Astrocyte (in vitro differentiated cells and primary cell): ENCODE results near the gene LHFPL2. TPM values are rescaled to one million over a fixed set of nuclear protein-coding genes. Genes with fewer than 3 reads are reported as not detected.

Experiments used
- DNase-seq: peaks from one replicate; pipeline ENCODE4 v3.0.0-alpha.2; 2010; ENCODE audit warnings: low read depth
- FAIRE-seq: peaks from 2 replicates; lab custom pipeline; 2011; peaks lifted over from hg19 to GRCh38; lab: Jason Lieb, UNC
- H2AFZ ChIP-seq: 2 replicates; pipeline ENCODE4 v1.6.0; 2012; ENCODE audit warnings: low read depth, low read length, inconsistent platforms
- H3K27ac ChIP-seq: 2 replicates; pipeline ENCODE4 v1.5.1; 2011; ENCODE audit warnings: low read depth, low read length, inconsistent platforms
- H3K27me3 ChIP-seq: 2 replicates; pipeline ENCODE4 v1.6.0; 2011; ENCODE audit warnings: low read length, inconsistent platforms; ENCODE audit not compliant: insufficient read depth
- H3K36me3 ChIP-seq: 2 replicates; pipeline ENCODE4 v1.5.1; 2011; ENCODE audit warnings: low read length, inconsistent platforms; ENCODE audit not compliant: insufficient read depth
- H3K4me1 ChIP-seq: 2 replicates; pipeline ENCODE4 v1.5.1; 2011; ENCODE audit warnings: low read length, inconsistent platforms; ENCODE audit not compliant: insufficient read depth
- H3K4me2 ChIP-seq: 2 replicates; pipeline ENCODE4 v1.6.0; 2012; ENCODE audit warnings: low read length, inconsistent platforms
- H3K4me3 ChIP-seq: 2 replicates; pipeline ENCODE4 v1.5.1; 2011; ENCODE audit warnings: low read depth, mild to moderate bottlenecking, low read length, inconsistent platforms; ENCODE audit not compliant: insufficient read depth
- H3K79me2 ChIP-seq: 2 replicates; pipeline ENCODE4 v1.6.0; 2012; ENCODE audit warnings: mild to moderate bottlenecking, low read length, inconsistent platforms; ENCODE audit not compliant: insufficient read depth
- H3K9ac ChIP-seq: 2 replicates; pipeline ENCODE4 v1.6.0; 2012; ENCODE audit warnings: mild to moderate bottlenecking, low read length, inconsistent platforms
- H3K9me3 ChIP-seq: 2 replicates; pipeline ENCODE4 v1.5.1; 2012; ENCODE audit warnings: low read depth, mild to moderate bottlenecking, low read length, inconsistent platforms; ENCODE audit not compliant: insufficient read depth
- H4K20me1 ChIP-seq: 2 replicates; pipeline ENCODE4 v1.6.0; 2012; ENCODE audit warnings: low read length, inconsistent platforms; ENCODE audit not compliant: insufficient read depth
- H3K27ac Mint-ChIP-seq: one replicate; pipeline ENCODE4 v1.8.0; 2021; ENCODE audit warnings: mild to moderate bottlenecking, mixed read lengths; ENCODE audit not compliant: unreplicated experiment
- H3K27me3 Mint-ChIP-seq: one replicate; pipeline ENCODE4 v1.8.0; 2021; ENCODE audit warnings: low read depth, mixed read lengths; ENCODE audit not compliant: unreplicated experiment
- H3K36me3 Mint-ChIP-seq: one replicate; pipeline ENCODE4 v1.8.0; 2021; ENCODE audit warnings: low read depth, mixed read lengths; ENCODE audit not compliant: unreplicated experiment
- H3K4me1 Mint-ChIP-seq: one replicate; pipeline ENCODE4 v1.8.0; 2021; ENCODE audit warnings: low read depth, mixed read lengths; ENCODE audit not compliant: unreplicated experiment
- H3K4me3 Mint-ChIP-seq: one replicate; pipeline ENCODE4 v1.8.0; 2021; ENCODE audit warnings: mild to moderate bottlenecking, moderate library complexity, mixed read lengths; ENCODE audit not compliant: unreplicated experiment
- H3K9me3 Mint-ChIP-seq: one replicate; pipeline ENCODE4 v1.8.0; 2021; ENCODE audit warnings: mild to moderate bottlenecking, mixed read lengths; ENCODE audit not compliant: unreplicated experiment
- CTCF ChIP-seq: IDR thresholded peaks from 2 replicates; pipeline ENCODE4 v1.5.1; 2011; ENCODE audit warnings: low read depth, mild to moderate bottlenecking, inconsistent platforms, low read length, moderate library complexity; ENCODE audit not compliant: insufficient read depth
- EZH2 ChIP-seq: IDR thresholded peaks from 2 replicates; pipeline ENCODE4 v1.6.1; 2012; ENCODE audit warnings: mild to moderate bottlenecking, low read length, inconsistent platforms; ENCODE audit not compliant: insufficient read depth
- total RNA-seq: library from RNA; stranded (reverse); gene quantifications from 2 replicates; pipeline ENCODE4 v1.2.1, GENCODE V29; 2021

LHFPL2 gene
- total RNA-seq, 1 donor from 2014 or later = 17.0 TPM

GRCh38 chr5:78521455-78521854 lies 127.1 kb downstream of the LHFPL2 start:
- no peaks in the 10 kb centered on the region for H3K27me3 ChIP-seq
- no peaks in the 10 kb centered on the region for H3K27me3 Mint-ChIP-seq
- no peaks in the 10 kb centered on the region for H3K9me3 Mint-ChIP-seq
- no peaks in the 10 kb centered on the region for H4K20me1 ChIP-seq
- H3K4me1 Mint-ChIP-seq = peaks cover 27% of the 10 kb centered on the region
- no peak overlapping the region for H3K27ac Mint-ChIP-seq
- H3K4me1 ChIP-seq = peaks cover 31% of the 10 kb centered on the region
- H3K9ac ChIP-seq = no peak overlapping the region
- no peaks in the 10 kb centered on the region for H3K36me3 Mint-ChIP-seq
- H3K4me3 Mint-ChIP-seq = no peak overlapping the region
- FAIRE-seq (peak; percentile 54), DNase-seq (no peak)
- H3K27ac ChIP-seq = no peak overlapping the region
- no peaks in the 10 kb centered on the region for H3K36me3 ChIP-seq
- H3K79me2 ChIP-seq = peaks cover 23% of the 10 kb centered on the region
- TF ChIP-seq CTCF = no peak
- no peak for TF ChIP-seq EZH2
- H3K4me2 ChIP-seq = no peak overlapping the region
- H3K4me3 ChIP-seq = no peak overlapping the region
- H3K9me3 ChIP-seq = no peaks in the 10 kb centered on the region
- no peak overlapping the region for H2AFZ ChIP-seq

GRCh38 chr5:78519198-78519941 lies 129.2 kb downstream of the LHFPL2 start:
- TF ChIP-seq CTCF = no peak
- peaks cover 23% of the 10 kb centered on the region for H3K79me2 ChIP-seq
- peaks cover 35% of the 10 kb centered on the region for H3K4me1 ChIP-seq
- no peak for DNase-seq
- H3K27me3 Mint-ChIP-seq = no peaks in the 10 kb centered on the region
- H3K9me3 ChIP-seq = no peaks in the 10 kb centered on the region
- peak overlapping the region; percentile 97 for H3K27ac Mint-ChIP-seq
- H3K9ac ChIP-seq = peak overlapping the region; percentile 80
- no peak overlapping the region for H2AFZ ChIP-seq
- peaks cover 18% of the 10 kb centered on the region for H3K4me1 Mint-ChIP-seq
- H3K27me3 ChIP-seq = no peaks in the 10 kb centered on the region
- H3K9me3 Mint-ChIP-seq = no peaks in the 10 kb centered on the region
- H4K20me1 ChIP-seq = no peaks in the 10 kb centered on the region
- peak overlapping the region; percentile 62 for H3K4me2 ChIP-seq
- H3K36me3 ChIP-seq = no peaks in the 10 kb centered on the region
- peak overlapping the region; percentile 90 for H3K27ac ChIP-seq
- no peaks in the 10 kb centered on the region for H3K36me3 Mint-ChIP-seq
- H3K4me3 ChIP-seq = no peak overlapping the region
- FAIRE-seq = no peak
- no peak overlapping the region for H3K4me3 Mint-ChIP-seq
